Measurements from ENCODE around the gene ALAS2.

- TF ChIP-seq CTCF (tag by site-specific recombination; IDR thresholded peaks at IDR 0.05), result no peak
- TF ChIP-seq ZNF426 (tag by site-specific recombination; IDR thresholded peaks at IDR 0.05), result no peak
- TF ChIP-seq, protein P1, sequence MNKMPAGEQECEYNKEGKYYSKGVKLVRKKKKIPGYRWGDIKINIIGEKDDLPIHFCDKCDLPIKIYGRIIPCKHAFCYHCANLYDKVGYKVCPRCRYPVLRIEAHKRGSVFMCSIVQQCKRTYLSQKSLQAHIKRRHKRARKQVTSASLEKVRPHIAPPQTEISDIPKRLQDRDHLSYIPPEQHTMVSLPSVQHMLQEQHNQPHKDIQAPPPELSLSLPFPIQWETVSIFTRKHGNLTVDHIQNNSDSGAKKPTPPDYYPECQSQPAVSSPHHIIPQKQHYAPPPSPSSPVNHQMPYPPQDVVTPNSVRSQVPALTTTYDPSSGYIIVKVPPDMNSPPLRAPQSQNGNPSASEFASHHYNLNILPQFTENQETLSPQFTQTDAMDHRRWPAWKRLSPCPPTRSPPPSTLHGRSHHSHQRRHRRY (tag by site-specific recombination; IDR thresholded peaks at IDR 0.05), result no peak
- TF ChIP-seq SETDB1 (IDR thresholded peaks at IDR 0.05; ENCODE audit: insufficient read length, low read length), result no peak
- TF ChIP-seq KLF16 (tag by site-specific recombination; IDR thresholded peaks at IDR 0.05), result no peak
- no peak for TF ChIP-seq ZBTB10 (tag by site-specific recombination; IDR thresholded peaks at IDR 0.05)
- no peak for TF ChIP-seq ZBTB11 (tag by site-specific recombination; conservative IDR thresholded peaks at IDR 0.05; ENCODE audit: low read depth)
- TF ChIP-seq YY1 (tag by site-specific recombination; IDR thresholded peaks at IDR 0.05), result no peak
- no peak for TF ChIP-seq ZNF175 (tag by site-specific recombination; IDR thresholded peaks at IDR 0.05)
- TF ChIP-seq ZNF747 (tag by site-specific recombination; IDR thresholded peaks at IDR 0.05), result no peak
- TF ChIP-seq ZNF138 (tag by site-specific recombination; IDR thresholded peaks at IDR 0.05; ENCODE audit: borderline replicate concordance), result no peak
- TF ChIP-seq ZNF561 (tag by site-specific recombination; IDR thresholded peaks at IDR 0.05; ENCODE audit: borderline replicate concordance), result no peak
- no peak for TF ChIP-seq ZBTB1 (tag by site-specific recombination; IDR thresholded peaks at IDR 0.05)
- TF ChIP-seq ZNF140 (tag by site-specific recombination; IDR thresholded peaks at IDR 0.05), result no peak
These were observed 41.5 kb upstream of the ALAS2 start for GRCh38 chrX:55072286-55072685.
